Frontal cortex (tissue), 4 donors: ENCODE measurements around the gene PRR29. TPM values are rescaled to one million over a fixed set of nuclear protein-coding genes. Genes with fewer than 3 reads are reported as not detected.
"Not testable (repeated sequence)": the region's sequence is repeated elsewhere in the genome, so short reads cannot be mapped to it uniquely, and the experiment has no call there.

ENCODE experiments used
- DNase-seq, 2 donors: peaks; one replicate each; pipeline ENCODE4 v3.0.0; 2012; ENCODE audit warnings: low spot score in 2 of 2
- FAIRE-seq: peaks from 2 replicates; lab custom pipeline; 2012; peaks lifted over from hg19 to GRCh38; lab: Jason Lieb, UNC
- total RNA-seq: library from RNA; depleted of rRNA; stranded (reverse); fragments of >200 nt; gene quantifications from one replicate; pipeline ENCODE4 v1.2.3, GENCODE V29; 2014
- donor health status: control.
- donor health status: control.
- donor health status: control.

Gene PRR29
- total RNA-seq, 1 donor from 2014 or later, result 2.0 TPM

- FAIRE-seq, result no peak
These were observed 24.1 kb upstream of the PRR29 start for GRCh38 chr17:63973930-63974593.

GRCh38 chr17:63974594-63975192 is 23.5 kb upstream of the PRR29 start:
- DNase-seq (no peak), FAIRE-seq (no peak)

More at GRCh38 chr17:63973930-63974593, 24.1 kb upstream of the PRR29 start:
- no peak for DNase-seq

DNA sequence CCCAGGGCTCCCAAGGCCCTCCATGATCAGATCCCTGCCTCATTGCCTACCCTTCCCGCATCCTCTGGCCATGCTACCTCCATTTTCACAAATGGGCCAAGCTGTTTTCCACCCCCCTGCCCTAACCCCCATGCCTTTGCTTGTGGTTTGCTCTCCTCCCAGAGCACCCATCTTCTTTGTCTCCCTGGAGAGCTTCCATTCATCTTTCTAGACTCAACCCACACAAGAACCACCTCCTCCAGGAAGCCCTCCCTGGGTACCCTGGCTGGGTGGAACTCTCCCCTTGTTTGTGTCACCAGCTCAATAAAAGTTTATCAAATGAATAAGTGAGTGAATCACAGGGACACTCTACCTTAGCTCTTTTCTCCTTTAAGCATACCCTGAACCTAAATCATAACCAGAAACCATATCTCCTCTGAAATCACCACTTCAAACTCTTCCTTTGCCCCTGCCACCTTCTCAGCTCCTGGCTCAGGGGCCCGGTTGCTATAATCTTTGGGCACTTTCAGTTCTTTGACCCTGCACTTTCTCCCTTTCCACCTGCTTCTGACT is 22.5 kb upstream of the PRR29 start:
- no peak for FAIRE-seq
- DNase-seq, result no peak

DNA sequence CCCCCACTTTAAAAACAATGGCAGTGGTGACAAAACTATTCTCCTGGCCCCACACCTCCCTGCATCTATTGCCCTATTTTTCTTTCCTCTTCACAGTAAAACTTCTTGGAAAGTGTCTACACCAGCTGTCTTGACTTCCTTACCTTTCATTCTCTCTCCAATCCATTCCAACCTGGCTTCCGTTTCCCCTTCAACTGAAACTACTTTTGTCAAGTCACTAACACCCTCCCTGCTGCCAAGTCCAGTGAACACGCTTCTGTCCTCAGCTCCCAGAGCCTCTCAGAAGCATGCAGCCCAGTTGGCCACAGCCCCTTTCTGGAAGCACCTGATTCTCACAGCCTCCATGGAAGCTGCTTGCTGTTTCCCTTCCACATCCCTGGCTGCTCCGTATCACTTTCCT is 21.4 kb upstream of the PRR29 start:
- DNase-seq (no peak), FAIRE-seq (no peak)

- FAIRE-seq, result no peak
- DNase-seq, result no peak
These were observed 19.6 kb upstream of the PRR29 start for GRCh38 chr17:63978272-63979200.

DNA sequence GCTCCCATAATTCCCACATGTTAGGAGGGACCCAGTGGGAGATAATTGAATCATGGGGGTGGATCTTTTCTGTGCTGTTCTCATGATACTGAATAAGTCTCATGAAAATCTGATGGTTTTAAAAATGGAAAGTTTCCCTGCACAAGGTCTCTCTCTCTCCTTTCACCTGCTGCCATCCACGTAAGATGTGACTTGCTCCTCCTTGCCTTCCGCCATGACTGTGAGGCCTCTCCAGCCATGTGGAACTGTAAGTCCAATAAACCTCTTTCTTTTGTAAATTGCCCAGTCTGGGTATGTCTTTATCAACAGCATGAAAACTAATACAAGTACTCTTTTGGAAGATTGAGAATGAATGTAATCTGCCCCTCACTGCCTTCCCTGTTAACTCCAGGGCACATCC is 15.5 kb upstream of the PRR29 start:
- not testable (repeated sequence) for DNase-seq, FAIRE-seq

GRCh38 chr17:63983320-63983719 is 14.8 kb upstream of the PRR29 start:
- DNase-seq, result no peak
- no peak for FAIRE-seq

- DNase-seq, result no peak
- FAIRE-seq, result no peak
These were observed 13.9 kb upstream of the PRR29 start for GRCh38 chr17:63984236-63984635.

DNA sequence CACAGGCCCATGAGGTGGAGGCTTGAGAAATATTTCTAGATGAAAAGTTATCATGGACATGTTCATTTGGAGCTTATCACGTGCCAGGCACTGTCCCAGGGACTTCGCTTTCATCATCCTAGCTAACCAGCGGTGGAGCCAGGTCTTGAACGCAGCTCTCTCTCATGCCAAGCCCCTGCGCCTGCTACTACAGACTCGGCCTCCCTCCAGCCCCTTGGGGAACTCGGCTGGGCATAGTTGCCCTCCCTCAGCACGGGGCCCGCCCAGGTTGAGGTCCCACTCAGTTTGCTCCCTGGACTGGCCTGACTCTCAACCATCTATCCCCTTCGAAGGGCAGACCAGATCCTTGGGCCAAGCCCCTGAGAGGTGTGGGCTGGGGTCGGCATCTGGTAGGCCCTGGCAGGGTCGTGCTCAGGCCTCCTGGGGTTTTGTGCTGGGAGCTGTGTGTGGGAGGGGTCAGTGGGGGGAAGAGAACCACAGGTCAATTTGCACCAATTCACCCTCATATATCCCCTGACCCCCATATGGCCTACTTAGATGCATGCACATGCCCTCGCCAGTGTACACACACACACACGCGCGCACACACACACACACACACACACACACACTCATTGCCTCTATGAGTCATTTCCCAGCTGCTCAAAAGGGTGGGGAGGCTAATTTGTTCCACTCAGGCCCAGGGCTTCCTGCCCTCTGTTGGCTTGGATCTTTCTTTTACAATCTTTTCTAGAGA is 13.3 kb upstream of the PRR29 start:
- DNase-seq (no peak), FAIRE-seq (no peak)

GRCh38 chr17:63985387-63986140 is 12.6 kb upstream of the PRR29 start:
- FAIRE-seq, result no peak
- DNase-seq, result no peak

DNA sequence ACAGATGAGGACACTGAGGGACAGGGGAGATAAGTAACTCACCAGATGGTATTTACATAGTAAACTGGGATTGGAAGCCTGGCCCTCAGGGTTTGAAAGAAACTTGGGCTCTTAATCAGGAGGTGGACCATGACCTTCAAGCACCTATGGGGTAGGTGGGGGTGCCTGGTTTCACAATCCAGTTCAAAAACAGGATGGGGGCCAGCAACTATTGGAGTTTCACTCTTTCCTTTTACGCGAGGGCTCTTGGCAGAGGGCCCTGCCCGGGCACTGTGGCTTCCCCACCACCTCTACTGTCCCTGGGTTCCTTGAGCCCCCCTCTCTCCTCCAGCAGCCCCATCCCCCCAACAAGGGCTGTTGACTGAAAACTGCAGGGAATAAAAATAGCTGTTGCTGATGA is 11.3 kb upstream of the PRR29 start:
- no peak for DNase-seq

GRCh38 chr17:63987221-63988126 is 10.7 kb upstream of the PRR29 start:
- FAIRE-seq (no peak), DNase-seq (no peak)

More for the DNA sequence above, 11.3 kb upstream of the PRR29 start:
- FAIRE-seq, result no peak

DNA sequence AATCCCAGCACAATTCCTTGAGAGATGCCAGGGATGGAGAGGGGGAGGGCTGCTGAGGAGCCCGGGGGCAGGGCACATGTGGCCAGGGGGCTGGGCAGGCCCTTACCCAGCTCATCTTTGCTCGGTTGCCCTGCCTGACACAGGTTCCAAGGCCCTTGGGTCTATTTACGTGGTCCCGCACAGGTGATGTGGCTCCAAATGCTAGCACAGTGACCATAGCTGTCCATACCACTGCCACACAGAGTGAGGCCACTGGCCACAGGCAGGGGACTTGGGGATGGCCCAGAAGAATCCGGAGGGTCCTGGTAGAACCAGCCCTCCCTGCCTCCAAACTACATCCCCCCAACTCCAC is 10.0 kb upstream of the PRR29 start:
- no peak for FAIRE-seq
- no peak for DNase-seq

DNA sequence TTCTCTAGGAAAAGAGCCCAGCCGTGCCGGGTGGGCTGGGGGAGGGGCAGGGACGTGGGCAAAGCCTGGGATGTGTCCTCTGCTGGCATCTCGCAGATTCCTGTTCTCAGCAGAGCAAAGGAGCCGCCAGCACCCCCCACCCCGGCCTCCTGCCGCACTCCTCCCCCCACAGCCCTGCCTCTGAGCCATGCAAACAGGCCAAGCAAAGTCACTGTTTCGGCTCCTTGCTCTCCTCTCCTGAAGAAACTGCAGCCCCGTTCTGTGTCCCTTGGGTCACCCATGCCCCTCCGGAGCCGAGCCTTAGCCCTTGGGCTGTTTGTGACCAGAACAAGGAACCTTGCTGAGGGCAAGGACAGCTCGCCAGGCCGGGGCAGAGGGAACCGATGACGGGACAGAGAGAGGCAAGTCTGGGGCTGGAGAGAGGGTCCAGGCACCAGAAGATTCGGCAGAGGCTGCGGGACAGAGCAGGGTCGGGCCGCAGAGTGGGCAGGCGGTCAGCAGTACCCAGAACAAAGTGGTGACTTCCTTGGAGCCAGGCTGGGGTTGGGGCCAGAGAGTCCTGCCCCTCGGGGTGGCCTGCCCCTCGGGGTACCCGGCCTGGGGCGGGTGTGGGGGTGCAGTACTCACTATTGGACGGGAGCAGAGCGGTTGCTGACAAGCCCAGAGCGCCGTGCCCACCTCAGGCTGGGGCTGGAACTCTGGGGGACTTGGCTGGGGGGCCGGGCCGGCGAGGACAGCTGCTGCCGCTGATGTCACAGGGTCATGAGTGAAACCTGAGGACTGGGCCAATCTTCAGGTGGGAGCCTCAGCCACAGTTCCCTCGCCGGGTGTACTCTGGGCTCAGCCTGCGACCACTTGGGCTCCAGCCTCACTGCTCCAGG is 9.2 kb upstream of the PRR29 start:
- no peak for DNase-seq
- no peak for FAIRE-seq

DNA sequence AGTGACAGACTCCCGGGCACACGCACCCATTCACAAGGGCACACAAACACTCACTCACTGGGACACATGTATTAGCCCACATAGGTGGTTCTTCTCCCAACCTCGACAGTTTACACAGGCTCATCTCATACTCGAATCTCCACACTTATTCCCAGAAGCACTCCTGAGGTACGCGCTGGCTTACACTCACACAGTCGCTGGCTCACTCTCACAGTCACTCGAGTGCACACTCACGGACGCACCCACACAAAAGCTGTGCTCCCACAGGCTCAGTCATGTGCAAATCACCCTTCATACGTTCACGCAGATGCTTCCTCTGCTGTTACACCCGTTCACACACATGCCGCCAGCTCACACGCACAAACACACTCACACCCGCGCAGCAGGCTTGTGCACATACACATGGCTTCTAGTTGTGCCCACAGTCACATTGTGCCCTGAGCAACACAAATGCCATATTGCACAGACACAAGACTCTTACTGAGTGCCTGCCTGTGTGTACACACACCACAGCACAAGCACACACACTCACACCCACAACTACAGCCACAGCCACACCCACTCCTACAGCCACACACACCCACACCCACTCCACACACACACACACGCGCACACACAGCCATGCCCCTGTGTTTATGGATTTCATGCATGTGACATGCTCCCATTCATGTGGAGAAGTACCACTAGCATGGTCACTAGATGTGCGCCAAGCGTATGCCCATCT is 8.4 kb upstream of the PRR29 start:
- FAIRE-seq (no peak), DNase-seq (no peak)

GRCh38 chr17:63991611-63992010 is 6.5 kb upstream of the PRR29 start:
- FAIRE-seq, result no peak

More at GRCh38 chr17:63991611-63992010, 6.5 kb upstream of the PRR29 start:
- no peak for DNase-seq
